ENCODE measurements around the gene KDM8. TPM values are rescaled to one million over a fixed set of nuclear protein-coding genes. Genes with fewer than 3 reads are reported as not detected.

KDM8 gene
- polyA plus RNA-seq, 3 donors = 0.40 to 3.3 (median 1.5) TPM

DNA sequence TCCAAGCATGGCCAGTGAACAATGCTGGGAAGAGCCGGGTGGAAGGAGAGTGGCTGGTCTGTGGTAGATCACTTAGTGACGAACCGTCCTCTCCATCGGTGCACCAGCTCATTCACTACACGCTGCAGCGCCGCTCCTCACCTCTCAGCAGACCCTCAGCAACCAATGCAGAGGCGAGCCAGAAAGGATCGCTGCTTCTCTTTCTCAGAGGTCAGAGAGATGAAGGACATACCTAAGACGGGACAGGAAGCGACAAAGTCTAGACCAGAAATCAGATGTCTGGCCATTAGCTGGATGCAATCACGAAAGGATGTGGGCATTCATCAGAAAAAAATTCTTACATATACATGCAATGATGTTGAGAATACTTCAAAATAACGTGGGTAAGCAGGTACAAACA lies 38.3 kb downstream of the KDM8 start:
- Histone ChIP-seq H3K79me2 (ENCODE audit: insufficient read depth, low read length) (peaks cover 22% of the 10 kb centered on the region), H3K27me3 (ENCODE audit: control insufficient read depth in 2 of 2, insufficient read depth in 2 of 2, low read length in 2 of 2) (no peaks in the 10 kb centered on the region), H3K36me3 (replicated peaks in 1 of 2; ENCODE audit: control insufficient read depth in 1 of 2, insufficient read depth in 2 of 2, low read length in 2 of 2) (peaks cover 0 to 6% of the 10 kb centered on the region in 2 donors), H3K27ac (ENCODE audit: low read depth in 1 of 2, low read length in 2 of 2) (no peak overlapping the region), H3K4me1 (ENCODE audit: control insufficient read depth in 1 of 2, insufficient read depth in 2 of 2, low read length in 2 of 2) (peaks cover 44 to 64% of the 10 kb centered on the region in 2 donors), H3K4me2 (replicated peaks; ENCODE audit: extremely low read depth, low read length, poor library complexity, severe bottlenecking) (no peak overlapping the region), H4K20me1 (ENCODE audit: insufficient read depth, low read length) (no peaks in the 10 kb centered on the region), H2AFZ (ENCODE audit: insufficient read depth, low read depth, low read length, poor library complexity, severe bottlenecking) (no peak overlapping the region), H3K9me3 (replicated peaks in 1 of 2; ENCODE audit: control insufficient read depth in 1 of 2, insufficient read depth in 1 of 2, low read length in 2 of 2) (no peaks in the 10 kb centered on the region), H3K9ac (ENCODE audit: insufficient read depth, low read length, poor library complexity, severe bottlenecking) (no peak overlapping the region), H3K4me3 (replicated peaks in 1 of 3; ENCODE audit: low read depth in 2 of 3, low read length in 3 of 3) (no peak overlapping the region)
- H3K36me3 Mint-ChIP-seq = peaks cover 31 to 34% of the 10 kb centered on the region in 2 donors
- peaks cover 0 to 1% (median 0%) of the 10 kb centered on the region in 7 donors for H3K9me3 Mint-ChIP-seq
- H3K27ac Mint-ChIP-seq = peak overlapping the region in 4 of 7 donors; percentile 6 to 59 (median 42)
- peaks cover 0 to 5% (median 2%) of the 10 kb centered on the region in 3 donors for H3K27me3 Mint-ChIP-seq (ENCODE audit: low read depth in 3 of 3)
- H3K4me1 Mint-ChIP-seq = peaks cover 60% of the 10 kb centered on the region
- WGBS (ENCODE audit: insufficient coverage) = 89% methylated on average over 3 of the region's 13 CpGs
- intact Hi-C loops (cut with micrococcal nuclease) = no loop called here
- no peak overlapping the region for H3K4me3 Mint-ChIP-seq
- no peak for DNase-seq
- TF ChIP-seq, protein P1, sequence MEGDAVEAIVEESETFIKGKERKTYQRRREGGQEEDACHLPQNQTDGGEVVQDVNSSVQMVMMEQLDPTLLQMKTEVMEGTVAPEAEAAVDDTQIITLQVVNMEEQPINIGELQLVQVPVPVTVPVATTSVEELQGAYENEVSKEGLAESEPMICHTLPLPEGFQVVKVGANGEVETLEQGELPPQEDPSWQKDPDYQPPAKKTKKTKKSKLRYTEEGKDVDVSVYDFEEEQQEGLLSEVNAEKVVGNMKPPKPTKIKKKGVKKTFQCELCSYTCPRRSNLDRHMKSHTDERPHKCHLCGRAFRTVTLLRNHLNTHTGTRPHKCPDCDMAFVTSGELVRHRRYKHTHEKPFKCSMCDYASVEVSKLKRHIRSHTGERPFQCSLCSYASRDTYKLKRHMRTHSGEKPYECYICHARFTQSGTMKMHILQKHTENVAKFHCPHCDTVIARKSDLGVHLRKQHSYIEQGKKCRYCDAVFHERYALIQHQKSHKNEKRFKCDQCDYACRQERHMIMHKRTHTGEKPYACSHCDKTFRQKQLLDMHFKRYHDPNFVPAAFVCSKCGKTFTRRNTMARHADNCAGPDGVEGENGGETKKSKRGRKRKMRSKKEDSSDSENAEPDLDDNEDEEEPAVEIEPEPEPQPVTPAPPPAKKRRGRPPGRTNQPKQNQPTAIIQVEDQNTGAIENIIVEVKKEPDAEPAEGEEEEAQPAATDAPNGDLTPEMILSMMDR (IDR thresholded peaks at IDR 0.05) = no peak

DNA sequence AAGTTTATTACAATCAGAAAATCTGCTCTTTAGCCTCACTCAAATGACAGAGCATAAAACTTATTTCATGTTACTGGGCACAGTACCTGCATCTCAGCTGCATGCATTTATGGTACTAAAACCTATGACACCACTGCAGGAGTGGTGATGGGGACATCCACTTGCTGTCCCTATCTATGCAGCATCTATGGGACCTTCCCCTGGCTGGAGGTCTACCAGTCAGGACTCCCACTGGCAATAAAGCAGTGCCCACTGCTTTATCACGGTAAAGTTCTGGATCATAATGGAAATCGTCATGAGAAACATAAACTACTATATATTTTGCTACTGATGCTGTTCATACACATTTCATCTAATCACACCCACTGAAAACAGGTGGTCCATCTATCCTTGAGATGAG lies 39.1 kb downstream of the KDM8 start:
- peak overlapping the region; percentile 71 for H3K4me2 ChIP-seq (replicated peaks; ENCODE audit: extremely low read depth, low read length, poor library complexity, severe bottlenecking)
- H3K27ac Mint-ChIP-seq = peak overlapping the region in 4 of 7 donors; percentile 71 to 93 (median 87)
- H3K4me3 ChIP-seq (replicated peaks in 1 of 3; ENCODE audit: low read depth in 2 of 3, low read length in 3 of 3) = peak overlapping the region in 2 of 3 experiments; percentile 10 to 65
- peaks cover 31 to 40% of the 10 kb centered on the region in 2 donors for H3K36me3 Mint-ChIP-seq
- peaks cover 0 to 5% (median 2%) of the 10 kb centered on the region in 3 donors for H3K27me3 Mint-ChIP-seq (ENCODE audit: low read depth in 3 of 3)
- H3K4me1 Mint-ChIP-seq = peaks cover 60% of the 10 kb centered on the region
- H4K20me1 ChIP-seq (ENCODE audit: insufficient read depth, low read length) = no peaks in the 10 kb centered on the region
- H2AFZ ChIP-seq (ENCODE audit: insufficient read depth, low read depth, low read length, poor library complexity, severe bottlenecking) = peak overlapping the region; percentile 69
- 37% methylated on average over 2 of the region's 2 CpGs for WGBS (ENCODE audit: insufficient coverage)
- H3K9me3 ChIP-seq (replicated peaks in 1 of 2; ENCODE audit: control insufficient read depth in 1 of 2, insufficient read depth in 1 of 2, low read length in 2 of 2) = peaks cover 3% of the 10 kb centered on the region in 2 donors
- peak overlapping the region; percentile 67 to 88 for H3K4me3 Mint-ChIP-seq
- DNase-seq = no peak
- peaks cover 0 to 6% of the 10 kb centered on the region in 2 donors for H3K36me3 ChIP-seq (replicated peaks in 1 of 2; ENCODE audit: control insufficient read depth in 1 of 2, insufficient read depth in 2 of 2, low read length in 2 of 2)
- peak overlapping the region; percentile 45 for H3K9ac ChIP-seq (ENCODE audit: insufficient read depth, low read length, poor library complexity, severe bottlenecking)
- H3K9me3 Mint-ChIP-seq = peaks cover 3 to 8% (median 5%) of the 10 kb centered on the region in 7 donors
- peaks cover 42 to 64% of the 10 kb centered on the region in 2 donors for H3K4me1 ChIP-seq (ENCODE audit: control insufficient read depth in 1 of 2, insufficient read depth in 2 of 2, low read length in 2 of 2)
- peak overlapping the region; percentile 58 to 76 for H3K27ac ChIP-seq (ENCODE audit: low read depth in 1 of 2, low read length in 2 of 2)
- intact Hi-C loops (cut with micrococcal nuclease) = no loop called here
- no peaks in the 10 kb centered on the region for H3K27me3 ChIP-seq (ENCODE audit: control insufficient read depth in 2 of 2, insufficient read depth in 2 of 2, low read length in 2 of 2)
- TF ChIP-seq, protein P1 (IDR thresholded peaks at IDR 0.05) = no peak
- peaks cover 22% of the 10 kb centered on the region for H3K79me2 ChIP-seq (ENCODE audit: insufficient read depth, low read length)
